ENCODE measurements around the gene ZC3H12A. TPM values are rescaled to one million over a fixed set of nuclear protein-coding genes. Genes with fewer than 3 reads are reported as not detected.
"Not testable (repeated sequence)": the region's sequence is repeated elsewhere in the genome, so short reads cannot be mapped to it uniquely, and the experiment has no call there.

ZC3H12A gene
- polyA plus RNA-seq, 4 donors: 12.4 to 24.6 (median 19.4) TPM

- no peak overlapping the region for H3K27ac ChIP-seq (ENCODE audit: low read depth in 1 of 3, low read length in 2 of 3)
- H3K4me1 ChIP-seq (ENCODE audit: control insufficient read depth in 3 of 3, insufficient read depth in 2 of 3, low read depth in 1 of 3, low read length in 2 of 3): no peaks in the 10 kb centered on the region
- H3K9me3 ChIP-seq (ENCODE audit: control insufficient read depth in 2 of 2, insufficient read depth in 1 of 2, low read depth in 1 of 2, low read length in 1 of 2): no peaks in the 10 kb centered on the region
- DNase-seq (no peak), FAIRE-seq (no peak)
- H3K36me3 ChIP-seq (ENCODE audit: control insufficient read depth in 3 of 3, insufficient read depth in 2 of 3, low read depth in 1 of 3, low read length in 3 of 3): peaks cover 2 to 38% (median 2%) of the 10 kb centered on the region in 3 donors
- 81 to 92% (median 82%) methylated on average over 2 of the region's 2 CpGs for WGBS, 3 donors
- H3K4me3 ChIP-seq (ENCODE audit: low read depth in 1 of 3, low read length in 3 of 3): no peak overlapping the region
- no peaks in the 10 kb centered on the region for H3K27me3 ChIP-seq (ENCODE audit: control insufficient read depth in 3 of 3, insufficient read depth in 3 of 3, low read length in 3 of 3)
Observed at GRCh38 chr1:37493336-37494098, 19.1 kb downstream of the ZC3H12A start.

GRCh38 chr1:37495875-37496274 lies 21.5 kb downstream of the ZC3H12A start:
- Histone ChIP-seq H3K4me1 (ENCODE audit: control insufficient read depth in 3 of 3, insufficient read depth in 2 of 3, low read depth in 1 of 3, low read length in 2 of 3) (no peaks in the 10 kb centered on the region), H3K4me3 (ENCODE audit: low read depth in 1 of 3, low read length in 3 of 3) (no peak overlapping the region), H3K36me3 (ENCODE audit: control insufficient read depth in 3 of 3, insufficient read depth in 2 of 3, low read depth in 1 of 3, low read length in 3 of 3) (peaks cover 6 to 38% (median 7%) of the 10 kb centered on the region in 3 donors), H3K27ac (ENCODE audit: low read depth in 1 of 3, low read length in 2 of 3) (no peak overlapping the region), H3K27me3 (ENCODE audit: control insufficient read depth in 3 of 3, insufficient read depth in 3 of 3, low read length in 3 of 3) (no peaks in the 10 kb centered on the region), H3K9me3 (ENCODE audit: control insufficient read depth in 2 of 2, insufficient read depth in 1 of 2, low read depth in 1 of 2, low read length in 1 of 2) (no peaks in the 10 kb centered on the region)
- no peak for DNase-seq
- WGBS, 3 donors: 74 to 89% (median 75%) methylated on average over 1 of the region's 1 CpG
- FAIRE-seq: no peak

GRCh38 chr1:37497832-37498231 lies 23.5 kb downstream of the ZC3H12A start:
- Histone ChIP-seq H3K4me1 (ENCODE audit: control insufficient read depth in 3 of 3, insufficient read depth in 2 of 3, low read depth in 1 of 3, low read length in 2 of 3) (no peaks in the 10 kb centered on the region), H3K27me3 (ENCODE audit: control insufficient read depth in 3 of 3, insufficient read depth in 3 of 3, low read length in 3 of 3) (no peaks in the 10 kb centered on the region), H3K9me3 (ENCODE audit: control insufficient read depth in 2 of 2, insufficient read depth in 1 of 2, low read depth in 1 of 2, low read length in 1 of 2) (no peaks in the 10 kb centered on the region), H3K27ac (ENCODE audit: low read depth in 1 of 3, low read length in 2 of 3) (no peak overlapping the region), H3K4me3 (ENCODE audit: low read depth in 1 of 3, low read length in 3 of 3) (no peak overlapping the region), H3K36me3 (ENCODE audit: control insufficient read depth in 3 of 3, insufficient read depth in 2 of 3, low read depth in 1 of 3, low read length in 3 of 3) (peaks cover 8 to 36% (median 9%) of the 10 kb centered on the region in 3 donors)
- DNase-seq (peak; percentile 39 to 58), FAIRE-seq (no peak)
- 43 to 67% (median 62%) methylated on average over 2 of the region's 2 CpGs for WGBS, 3 donors

GRCh38 chr1:37498872-37499617 lies 24.7 kb downstream of the ZC3H12A start:
- H3K36me3 ChIP-seq (ENCODE audit: control insufficient read depth in 3 of 3, insufficient read depth in 2 of 3, low read depth in 1 of 3, low read length in 3 of 3): peaks cover 6 to 41% (median 12%) of the 10 kb centered on the region in 3 donors
- peak overlapping the region in 1 of 3 donors; percentile 58 for H3K27ac ChIP-seq (ENCODE audit: low read depth in 1 of 3, low read length in 2 of 3)
- no peaks in the 10 kb centered on the region for H3K27me3 ChIP-seq (ENCODE audit: control insufficient read depth in 3 of 3, insufficient read depth in 3 of 3, low read length in 3 of 3)
- H3K4me3 ChIP-seq (ENCODE audit: low read depth in 1 of 3, low read length in 3 of 3): no peak overlapping the region
- WGBS, 3 donors: 57 to 68% (median 64%) methylated on average over 4 of the region's 4 CpGs
- H3K9me3 ChIP-seq (ENCODE audit: control insufficient read depth in 2 of 2, insufficient read depth in 1 of 2, low read depth in 1 of 2, low read length in 1 of 2): no peaks in the 10 kb centered on the region
- FAIRE-seq (no peak), DNase-seq (peak; percentile 4 to 76)
- H3K4me1 ChIP-seq (ENCODE audit: control insufficient read depth in 3 of 3, insufficient read depth in 2 of 3, low read depth in 1 of 3, low read length in 2 of 3): no peaks in the 10 kb centered on the region

- Histone ChIP-seq H3K27me3 (ENCODE audit: control insufficient read depth in 3 of 3, insufficient read depth in 3 of 3, low read length in 3 of 3) (no peaks in the 10 kb centered on the region), H3K9me3 (ENCODE audit: control insufficient read depth in 2 of 2, insufficient read depth in 1 of 2, low read depth in 1 of 2, low read length in 1 of 2) (no peaks in the 10 kb centered on the region), H3K36me3 (ENCODE audit: control insufficient read depth in 3 of 3, insufficient read depth in 2 of 3, low read depth in 1 of 3, low read length in 3 of 3) (peaks cover 8 to 46% (median 16%) of the 10 kb centered on the region in 3 donors), H3K27ac (ENCODE audit: low read depth in 1 of 3, low read length in 2 of 3) (no peak overlapping the region), H3K4me3 (ENCODE audit: low read depth in 1 of 3, low read length in 3 of 3) (no peak overlapping the region), H3K4me1 (ENCODE audit: control insufficient read depth in 3 of 3, insufficient read depth in 2 of 3, low read depth in 1 of 3, low read length in 2 of 3) (no peaks in the 10 kb centered on the region)
- FAIRE-seq: no peak
- no peak for DNase-seq
- WGBS, 3 donors: 89 to 92% (median 91%) methylated on average over 5 of the region's 5 CpGs
Observed at GRCh38 chr1:37501661-37502060, 27.3 kb downstream of the ZC3H12A start.

- FAIRE-seq (no peak), DNase-seq (no peak)
- Histone ChIP-seq H3K4me3 (ENCODE audit: low read depth in 1 of 3, low read length in 3 of 3) (no peak overlapping the region), H3K9me3 (ENCODE audit: control insufficient read depth in 2 of 2, insufficient read depth in 1 of 2, low read depth in 1 of 2, low read length in 1 of 2) (no peaks in the 10 kb centered on the region), H3K36me3 (ENCODE audit: control insufficient read depth in 3 of 3, insufficient read depth in 2 of 3, low read depth in 1 of 3, low read length in 3 of 3) (peaks cover 9 to 49% (median 16%) of the 10 kb centered on the region in 3 donors), H3K27me3 (ENCODE audit: control insufficient read depth in 3 of 3, insufficient read depth in 3 of 3, low read length in 3 of 3) (no peaks in the 10 kb centered on the region), H3K27ac (ENCODE audit: low read depth in 1 of 3, low read length in 2 of 3) (no peak overlapping the region), H3K4me1 (ENCODE audit: control insufficient read depth in 3 of 3, insufficient read depth in 2 of 3, low read depth in 1 of 3, low read length in 2 of 3) (no peaks in the 10 kb centered on the region)
Observed at GRCh38 chr1:37502104-37502503, 27.7 kb downstream of the ZC3H12A start.

- 95 to 97% (median 97%) methylated on average over 2 of the region's 2 CpGs for WGBS, 3 donors
- not testable (repeated sequence) for DNase-seq; H3K27me3 ChIP-seq (ENCODE audit: control insufficient read depth in 3 of 3, insufficient read depth in 3 of 3, low read length in 3 of 3); H3K27ac ChIP-seq (ENCODE audit: low read depth in 1 of 3, low read length in 2 of 3); H3K4me3 ChIP-seq (ENCODE audit: low read depth in 1 of 3, low read length in 3 of 3); H3K4me1 ChIP-seq (ENCODE audit: control insufficient read depth in 3 of 3, insufficient read depth in 2 of 3, low read depth in 1 of 3, low read length in 2 of 3); H3K9me3 ChIP-seq (ENCODE audit: control insufficient read depth in 2 of 2, insufficient read depth in 1 of 2, low read depth in 1 of 2, low read length in 1 of 2); FAIRE-seq
- H3K36me3 ChIP-seq (ENCODE audit: control insufficient read depth in 3 of 3, insufficient read depth in 2 of 3, low read depth in 1 of 3, low read length in 3 of 3): peaks cover 9 to 47% (median 16%) of the 10 kb centered on the region in 3 donors
Observed at GRCh38 chr1:37502791-37503190, 28.4 kb downstream of the ZC3H12A start.

- H3K27me3 ChIP-seq (ENCODE audit: control insufficient read depth in 3 of 3, insufficient read depth in 3 of 3, low read length in 3 of 3): no peaks in the 10 kb centered on the region
- FAIRE-seq: no peak
- no peaks in the 10 kb centered on the region for H3K9me3 ChIP-seq (ENCODE audit: control insufficient read depth in 2 of 2, insufficient read depth in 1 of 2, low read depth in 1 of 2, low read length in 1 of 2)
- 98 to 100% (median 98%) methylated on average over 2 of the region's 2 CpGs for WGBS, 3 donors
- H3K4me3 ChIP-seq (ENCODE audit: low read depth in 1 of 3, low read length in 3 of 3): no peak overlapping the region
- no peak for DNase-seq
- H3K4me1 ChIP-seq (ENCODE audit: control insufficient read depth in 3 of 3, insufficient read depth in 2 of 3, low read depth in 1 of 3, low read length in 2 of 3): no peaks in the 10 kb centered on the region
- H3K27ac ChIP-seq (ENCODE audit: low read depth in 1 of 3, low read length in 2 of 3): no peak overlapping the region
- peaks cover 10 to 38% (median 17%) of the 10 kb centered on the region in 3 donors for H3K36me3 ChIP-seq (ENCODE audit: control insufficient read depth in 3 of 3, insufficient read depth in 2 of 3, low read depth in 1 of 3, low read length in 3 of 3)
Observed at GRCh38 chr1:37506740-37507139, 32.4 kb downstream of the ZC3H12A start.
